HG03066 (cell line): ENCODE measurements around the gene LAMC3.

ENCODE experiments used
- ATAC-seq: cut with Tn5 transposase; IDR thresholded peaks from one replicate; pipeline ENCODE4 v1.9.1; 2021; ENCODE audit warnings: low read depth; ENCODE audit not compliant: unreplicated experiment

LAMC3 gene

GRCh38 chr9:131142160-131142559 lies 133.2 kb downstream of the LAMC3 start:
- no peak for ATAC-seq
